Aorta (tissue), 5 donors: ENCODE measurements around the gene WFIKKN1. TPM values are rescaled to one million over a fixed set of nuclear protein-coding genes. Genes with fewer than 3 reads are reported as not detected.

Experiments
- ATAC-seq: fragments of 200-7000 bp; cut with Tn5 transposase; one replicate; pipeline ENCODE4 v1.9.1; 2022; ENCODE audit warnings: moderate library complexity; ENCODE audit not compliant: low FRiP score
- DNase-seq, 2 donors: peaks; one replicate each; pipeline ENCODE4 v3.0.0-alpha.2; 2020
- H3K27ac ChIP-seq, 2 donors: one replicate each; pipeline ENCODE4 v1.5.1; 2013; ENCODE audit warnings: low read length in 2 of 2, mild to moderate bottlenecking in 2 of 2, moderate library complexity in 2 of 2, control low read depth in 1 of 2, inconsistent platforms in 1 of 2, low read depth in 1 of 2
- H3K27me3 ChIP-seq, 2 donors: one replicate each; pipeline ENCODE4 v1.6.1; 2013; ENCODE audit warnings: control low read depth in 1 of 2, low read length in 1 of 2, mild to moderate bottlenecking in 1 of 2, moderate library complexity in 1 of 2; ENCODE audit not compliant: insufficient read depth in 2 of 2, control insufficient read depth in 1 of 2
- H3K36me3 ChIP-seq, 2 donors: one replicate each; pipeline ENCODE4 v1.6.1; 2013; ENCODE audit warnings: control low read depth in 1 of 2, low read length in 1 of 2, mild to moderate bottlenecking in 1 of 2; ENCODE audit not compliant: insufficient read depth in 2 of 2, control insufficient read depth in 1 of 2
- H3K4me1 ChIP-seq, 2 donors: one replicate each; pipeline ENCODE4 v1.6.1; 2013; ENCODE audit warnings: low read length in 2 of 2, control low read depth in 1 of 2, mild to moderate bottlenecking in 1 of 2, moderate library complexity in 1 of 2; ENCODE audit not compliant: insufficient read depth in 2 of 2, control insufficient read depth in 1 of 2
- H3K4me3 ChIP-seq, 2 donors: one replicate each; pipeline ENCODE4 v1.5.1; 2013; ENCODE audit warnings: low read length in 2 of 2, control low read depth in 1 of 2, mild to moderate bottlenecking in 1 of 2
- H3K9me3 ChIP-seq: one replicate; pipeline ENCODE4 v1.6.1; 2013; ENCODE audit warnings: mild to moderate bottlenecking, low read length; ENCODE audit not compliant: control insufficient read depth
- WGBS, 2 donors: extraction: QIAGEN DNeasy Blood & Tissue Kit; methylation state at CpG; one replicate each; pipeline ENCODE4 v1.1.7; 2013; 5-methylcytosine and 5-hydroxymethylcytosine counted together
- intact Hi-C, 2 donors: fragments of 100-400 bp; cut with DNase I; formaldehyde crosslinking; loops; one replicate each; pipeline versions ENCODE4 v1.14.2 to v1.15.0; 2022
- polyA plus RNA-seq, 2 donors: library from polyadenylated mRNA; stranded (reverse); fragments of 200-250 nt; gene quantifications; one replicate each; pipeline ENCODE4 v1.2.3, GENCODE V29; 2013
- total RNA-seq, 2 donors: library from RNA; stranded (reverse); fragmentation: NEBNext Ultra II Directional; extraction: Animal tissue kit (Norgen Biotek cat#: 25700); gene quantifications; one replicate each; pipeline ENCODE4 v1.2.1, GENCODE V29; 2021
- donor health status: healthy with polysubstance abuse.
- donor health status: Bipolar disorder and iron deficiency.
- donor health status: DM: no; HTN: no; CAD: no.
- donor health status: DM: no; HTN: no; CAD: no.
- donor health status: DM: yes; HTN: yes; CAD: no.

Gene WFIKKN1
- total and polyA plus RNA-seq, 4 donors: 0.33 to 2.2 (median 0.83) TPM

DNA sequence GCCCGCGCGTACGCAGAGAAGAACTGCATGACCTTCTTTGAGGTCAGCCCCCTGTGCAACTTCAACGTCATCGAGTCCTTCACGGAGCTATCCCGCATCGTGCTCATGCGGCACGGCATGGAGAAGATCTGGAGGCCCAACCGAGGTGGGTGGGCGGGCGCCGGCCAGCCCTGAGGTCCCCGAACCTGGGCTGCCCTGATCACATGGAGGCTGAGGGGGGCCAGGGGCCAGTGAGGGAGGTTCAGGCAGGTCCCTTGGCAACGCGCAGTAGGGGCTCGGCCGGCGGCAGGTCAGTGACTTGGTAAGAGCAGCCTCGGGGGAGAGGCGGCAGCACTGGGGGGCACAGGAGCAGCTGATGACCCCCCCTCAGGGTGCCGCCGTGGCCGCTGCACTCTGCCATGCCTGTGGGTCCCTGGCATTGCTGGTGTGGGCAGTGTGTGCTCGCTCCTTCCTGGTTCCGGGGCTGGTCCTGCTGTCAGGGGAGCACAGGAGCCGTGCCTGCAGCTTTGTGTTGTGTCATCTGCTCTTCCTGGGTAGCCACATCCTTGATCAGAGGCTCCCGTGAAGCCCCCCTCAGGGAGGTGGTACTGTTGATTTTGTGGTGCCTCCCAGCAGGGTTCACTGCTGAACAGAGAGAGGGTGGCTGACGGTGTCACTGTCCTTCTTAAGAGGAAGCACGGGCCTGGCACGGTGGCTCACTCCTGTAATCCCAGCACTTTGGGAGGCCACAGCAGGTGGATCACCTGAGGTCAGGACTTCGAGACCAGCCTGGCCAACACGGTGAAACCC, 4.6 kb upstream of the WFIKKN1 start:
- Histone ChIP-seq H3K36me3 (no peaks in the 10 kb centered on the region), H3K27ac (no peak overlapping the region), H3K27me3 (no peaks in the 10 kb centered on the region), H3K4me1 (no peaks in the 10 kb centered on the region), H3K4me3 (no peak overlapping the region), H3K9me3 (no peaks in the 10 kb centered on the region)
- WGBS, 2 donors: 93 to 96% methylated on average over 35 of the region's 35 CpGs
- no peak for ATAC-seq
- DNase-seq: peak in 1 of 2 donors; percentile 41
- intact Hi-C loops: no loop called here

DNA sequence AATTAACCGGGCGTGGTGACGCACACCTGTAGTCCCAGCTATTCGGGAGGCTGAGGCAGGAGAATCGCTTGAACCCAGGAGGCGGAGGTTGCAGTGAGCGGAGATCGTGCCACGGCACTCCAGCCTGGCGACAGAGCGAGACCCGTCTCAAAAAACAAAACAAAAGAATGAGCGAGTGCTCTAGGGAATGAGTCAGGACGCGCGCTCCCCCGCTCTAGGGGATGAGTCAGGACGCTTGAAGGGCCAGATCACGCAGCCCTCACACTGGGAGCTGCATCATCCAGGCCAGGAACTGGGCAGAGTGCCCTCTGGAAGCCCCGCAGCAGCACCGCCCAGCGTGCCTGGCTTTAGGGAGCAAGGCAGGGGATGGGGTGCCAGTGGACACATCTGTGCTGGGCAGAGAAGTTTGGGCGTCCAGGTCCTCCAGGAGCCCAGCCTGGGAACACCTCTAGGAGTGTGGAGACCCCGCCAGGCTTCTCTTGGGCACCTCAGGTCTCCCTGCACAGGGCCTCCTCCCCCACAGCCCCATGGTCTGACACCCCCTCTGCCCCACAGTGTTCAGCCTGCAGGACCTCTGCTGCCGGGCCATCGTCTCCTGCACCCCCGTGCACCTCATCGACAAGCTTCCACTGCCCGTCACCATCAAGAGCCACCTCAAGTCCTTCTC, 3.9 kb upstream of the WFIKKN1 start:
- peak; percentile 68 to 81 for DNase-seq
- no peak for ATAC-seq
- intact Hi-C loops: no loop called here
- Histone ChIP-seq H3K36me3 (no peaks in the 10 kb centered on the region), H3K4me1 (no peaks in the 10 kb centered on the region), H3K4me3 (no peak overlapping the region), H3K27ac (no peak overlapping the region), H3K27me3 (no peaks in the 10 kb centered on the region), H3K9me3 (no peaks in the 10 kb centered on the region)
- WGBS, 2 donors: 85 to 86% methylated on average over 27 to 29 of the region's 29 CpGs

DNA sequence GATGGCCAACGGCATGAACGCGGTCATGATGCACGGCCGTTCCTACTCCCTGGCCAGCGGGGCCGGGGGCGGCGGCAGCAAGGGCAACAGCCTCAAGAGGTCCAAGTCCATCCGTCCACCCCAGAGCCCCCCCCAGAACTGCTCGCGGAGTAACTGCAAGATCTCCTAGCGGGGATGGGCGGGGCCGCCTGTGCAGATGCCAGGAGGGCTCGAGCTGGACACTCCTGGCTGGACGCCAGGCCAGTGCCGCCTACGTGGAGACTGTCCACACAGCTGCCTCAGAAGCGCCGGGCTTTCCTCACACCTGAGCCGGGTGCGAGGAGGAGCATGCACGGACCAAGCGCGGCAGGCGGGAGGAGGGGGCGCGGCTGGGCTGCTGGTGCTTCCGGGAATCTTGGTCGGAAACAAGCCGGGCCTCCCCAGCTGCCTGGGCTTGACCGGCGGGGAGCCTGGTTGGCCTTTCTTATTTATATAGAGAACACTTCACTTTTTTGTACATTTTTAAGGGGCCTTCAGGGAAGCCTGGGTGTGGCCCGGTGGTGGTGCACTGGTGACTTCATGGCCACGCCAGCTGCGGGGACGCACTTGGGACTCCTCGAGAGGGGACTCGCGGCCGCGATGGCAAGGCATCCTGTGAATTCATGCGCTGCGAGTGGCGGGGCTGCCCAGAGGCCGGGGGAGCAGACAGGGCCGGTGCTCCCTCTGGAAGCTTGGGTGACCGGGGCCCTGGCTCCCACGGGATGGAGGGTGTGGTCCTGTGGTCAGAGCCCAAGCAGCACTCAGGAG, 3.1 kb upstream of the WFIKKN1 start:
- WGBS, 2 donors: 85 to 88% methylated on average over 50 of the region's 50 CpGs
- intact Hi-C loops: no loop called here

DNA sequence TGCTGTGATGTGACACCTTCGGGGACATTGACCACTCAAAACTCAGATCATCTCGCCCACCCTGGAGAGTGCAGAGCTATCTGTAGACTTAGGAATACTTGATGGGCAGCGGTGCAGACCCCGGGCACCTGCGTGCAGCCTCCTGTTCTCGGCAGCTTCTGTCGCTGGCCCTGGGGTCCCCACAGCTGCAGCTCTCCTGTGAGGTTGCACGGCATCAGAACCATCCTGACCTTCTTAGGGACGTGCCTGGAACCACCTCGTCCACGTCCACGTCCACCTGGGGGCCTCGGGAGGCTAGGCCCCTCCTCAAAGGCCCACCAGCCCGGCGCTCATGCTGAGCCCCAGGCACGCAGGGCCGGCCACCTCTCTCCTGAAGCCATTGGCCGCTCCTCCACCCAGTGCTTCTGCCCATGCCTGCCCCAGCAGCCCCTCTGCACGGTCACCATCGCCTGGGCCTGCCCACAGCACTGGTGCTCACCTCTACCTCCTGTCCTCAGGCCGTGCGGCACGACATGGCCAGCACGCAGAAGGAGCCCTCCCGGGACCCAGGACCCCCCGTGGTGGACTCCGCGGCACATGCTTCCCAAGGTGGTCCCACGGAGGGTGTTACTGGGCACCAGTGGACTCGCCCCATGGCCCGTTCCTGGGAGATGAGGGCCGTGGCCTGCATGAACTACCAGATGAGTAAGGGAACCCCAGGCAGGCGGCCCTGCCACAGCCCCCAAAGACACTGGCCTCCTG, 2.3 kb upstream of the WFIKKN1 start:
- WGBS, 2 donors: 90% methylated on average over 33 of the region's 33 CpGs
- Histone ChIP-seq H3K36me3 (no peaks in the 10 kb centered on the region), H3K27me3 (no peaks in the 10 kb centered on the region), H3K9me3 (no peaks in the 10 kb centered on the region), H3K4me1 (no peaks in the 10 kb centered on the region), H3K4me3 (no peak overlapping the region), H3K27ac (no peak overlapping the region)
- no peak for ATAC-seq
- DNase-seq: peak in 1 of 2 donors; percentile 50
- intact Hi-C loops: no loop called here

More for the DNA sequence above, 3.1 kb upstream of the WFIKKN1 start:
- DNase-seq (peak; percentile 56 to 75), ATAC-seq (no peak)
- Histone ChIP-seq H3K36me3 (no peaks in the 10 kb centered on the region), H3K27me3 (no peaks in the 10 kb centered on the region), H3K4me3 (no peak overlapping the region), H3K4me1 (no peaks in the 10 kb centered on the region), H3K27ac (no peak overlapping the region), H3K9me3 (no peaks in the 10 kb centered on the region)

DNA sequence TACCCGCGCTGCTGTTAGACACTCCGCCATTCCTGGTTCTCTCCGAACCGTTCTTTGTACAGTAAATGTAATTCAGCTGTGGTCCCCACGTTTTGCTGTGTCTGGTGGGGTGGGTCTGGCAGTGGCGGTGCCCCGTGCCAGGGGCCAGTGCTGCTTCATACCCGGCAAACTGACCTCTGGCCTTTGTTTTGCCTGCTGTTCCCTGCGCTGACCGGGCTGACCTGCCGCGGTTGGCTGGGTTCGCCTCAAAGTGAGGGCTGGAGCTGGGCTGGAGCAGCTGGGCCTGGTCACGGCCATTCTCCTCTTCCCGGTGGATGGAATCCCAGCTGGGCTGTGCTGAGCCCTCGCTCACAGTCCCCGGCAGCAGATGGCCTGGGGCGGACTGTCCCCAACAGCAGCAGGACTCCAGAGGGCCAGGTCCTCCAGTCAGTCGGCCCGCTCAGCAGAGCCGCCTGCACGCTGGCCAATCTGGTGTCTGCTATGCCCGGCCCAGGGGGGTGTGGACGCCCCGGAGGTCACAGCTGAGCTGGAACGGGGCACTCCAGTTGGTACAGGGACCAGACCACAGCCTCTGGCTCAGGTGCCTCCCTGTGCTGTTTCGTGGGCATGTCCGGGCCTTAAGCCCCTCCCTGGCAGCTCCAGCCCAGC, 1.5 kb upstream of the WFIKKN1 start:
- ATAC-seq: peak; percentile 8
- Histone ChIP-seq H3K27ac (no peak overlapping the region), H3K36me3 (peaks cover 0 to 2% of the 10 kb centered on the region in 2 donors)

DNA sequence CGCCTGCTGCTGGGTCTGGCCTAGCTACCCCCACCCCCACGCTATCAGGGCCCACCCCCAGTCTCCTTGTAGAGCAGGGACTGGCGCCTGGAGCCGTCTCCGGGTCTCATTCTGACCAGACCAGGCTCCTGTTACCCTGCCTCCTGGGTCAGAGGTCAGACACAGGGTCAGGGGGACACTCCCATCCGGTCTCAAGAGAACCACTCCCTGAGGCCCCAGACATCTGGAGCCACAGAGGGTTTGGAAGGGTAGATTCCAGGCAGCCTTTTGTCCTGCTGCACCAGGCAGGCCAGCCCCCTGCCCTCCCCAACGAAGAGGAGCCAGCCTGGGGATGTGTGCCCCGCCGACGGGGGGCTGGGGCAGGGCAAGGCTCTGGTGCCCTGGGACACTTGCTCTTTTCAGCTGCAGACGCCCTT, 944 bp upstream of the WFIKKN1 start:
- Histone ChIP-seq H3K4me1 (no peaks in the 10 kb centered on the region), H3K4me3 (no peak overlapping the region), H3K36me3 (peaks cover 0 to 2% of the 10 kb centered on the region in 2 donors), H3K9me3 (no peaks in the 10 kb centered on the region), H3K27me3 (no peaks in the 10 kb centered on the region), H3K27ac (no peak overlapping the region)
- ATAC-seq (no peak), DNase-seq (no peak)
- intact Hi-C loops: no loop called here
- 51 to 65% methylated on average over 11 of the region's 11 CpGs for WGBS, 2 donors

More for the DNA sequence above, 1.5 kb upstream of the WFIKKN1 start:
- H3K9me3 ChIP-seq: no peaks in the 10 kb centered on the region
- DNase-seq: peak in 1 of 2 donors; percentile 45
- WGBS, 2 donors: 71 to 73% methylated on average over 29 of the region's 29 CpGs
- no peaks in the 10 kb centered on the region for H3K27me3 ChIP-seq
- H3K4me3 ChIP-seq: no peak overlapping the region
- no peaks in the 10 kb centered on the region for H3K4me1 ChIP-seq
- intact Hi-C loops: no loop called here

DNA sequence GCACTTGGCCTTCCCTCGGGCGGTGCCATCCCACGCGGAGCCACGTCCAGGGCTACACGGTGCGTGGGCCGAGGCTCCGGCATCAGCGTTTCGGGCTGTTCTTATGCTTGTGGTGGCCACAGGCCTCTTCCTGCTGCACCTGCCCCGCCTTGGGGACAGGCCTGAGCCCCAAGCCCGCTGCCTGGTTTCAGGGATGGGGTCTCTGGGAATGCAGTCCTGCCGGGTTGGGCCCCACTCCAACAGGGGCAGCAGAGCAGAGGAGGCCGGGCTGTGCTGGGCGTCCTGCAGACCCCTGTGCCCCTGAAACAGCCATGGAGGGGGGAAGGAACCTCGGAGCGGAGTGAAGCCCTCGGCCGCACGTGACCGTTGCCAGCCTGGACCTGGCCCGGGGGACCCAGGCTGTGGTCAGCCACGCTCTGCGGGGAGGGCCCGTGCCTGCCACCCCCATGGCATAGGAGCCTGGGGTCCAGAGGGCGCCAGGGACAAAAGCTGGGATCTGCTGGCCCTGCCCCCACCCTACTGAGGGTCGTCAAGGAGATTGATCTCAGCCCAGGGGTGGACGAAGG, 453 bp upstream of the WFIKKN1 start:
- H3K4me3 ChIP-seq: no peak overlapping the region
- no peak overlapping the region for H3K27ac ChIP-seq
- no peaks in the 10 kb centered on the region for H3K4me1 ChIP-seq
- 38 to 42% methylated on average over 29 of the region's 29 CpGs for WGBS, 2 donors
- no peaks in the 10 kb centered on the region for H3K27me3 ChIP-seq
- ATAC-seq: no peak
- peaks cover 0 to 2% of the 10 kb centered on the region in 2 donors for H3K36me3 ChIP-seq
- intact Hi-C loops: no loop called here
- no peaks in the 10 kb centered on the region for H3K9me3 ChIP-seq
- DNase-seq: peak in 1 of 2 donors; percentile 46
